Mesenteric fat pad (tissue), 1 donor: ENCODE measurements around the gene KRT76. TPM values are rescaled to one million over a fixed set of nuclear protein-coding genes. Genes with fewer than 3 reads are reported as not detected.
A peak's percentile ranks its signal among the peaks of the same experiment; 100 is the strongest.

Experiments
- DNase-seq: peaks from one replicate; pipeline ENCODE4 v3.0.0-alpha.2; 2020; ENCODE audit warnings: low spot score
- total RNA-seq: library from RNA; stranded (reverse); fragmentation: NEBNext Ultra II Directional; extraction: Animal tissue kit (Norgen Biotek cat#: 25700); gene quantifications from one replicate; pipeline ENCODE4 v1.2.1, GENCODE V29; 2021
- donor health status: DM: yes; HTN: yes; CAD: no.

The KRT76 gene
- total RNA-seq, 1 donor from 2014 or later: not detected

DNA sequence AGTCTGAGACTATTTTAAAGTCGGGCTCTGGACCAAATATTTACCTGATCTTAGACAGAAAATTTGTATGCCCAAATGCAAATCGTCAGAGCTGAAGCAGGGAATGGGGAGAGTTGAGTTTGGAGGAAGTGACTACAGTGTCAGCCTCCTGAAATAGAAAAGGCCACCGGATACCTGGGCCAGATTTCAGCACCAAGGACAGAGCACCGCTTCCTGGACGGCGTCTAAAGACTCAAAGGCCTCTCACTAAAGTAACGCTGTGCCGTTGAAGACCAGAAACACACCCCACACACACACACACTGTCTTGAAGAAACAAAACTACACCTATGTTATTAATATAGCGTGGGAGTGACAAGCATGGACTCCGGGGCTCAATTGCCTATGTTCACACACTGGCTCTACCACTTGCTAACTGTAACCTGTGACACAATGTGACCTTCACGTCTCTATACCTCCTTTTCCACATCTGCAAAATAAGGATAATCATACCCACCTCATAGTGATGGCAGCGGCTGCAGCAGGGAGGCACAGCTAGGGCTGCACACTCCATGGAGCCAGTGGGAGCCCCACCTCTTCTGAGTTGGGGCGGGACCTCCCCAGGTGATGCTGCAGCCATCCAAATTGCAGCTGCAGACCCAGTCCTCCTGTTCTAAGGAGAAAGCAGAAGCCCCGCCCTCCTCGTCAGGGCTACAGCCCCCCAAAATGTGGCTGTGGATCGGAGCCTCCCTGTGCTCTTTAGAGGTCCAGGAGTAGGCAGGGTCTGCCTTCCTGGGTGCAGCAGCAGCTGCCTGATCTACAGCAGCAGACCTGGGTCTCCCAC lies 35.6 kb downstream of the KRT76 start:
- DNase-seq: no peak

DNA sequence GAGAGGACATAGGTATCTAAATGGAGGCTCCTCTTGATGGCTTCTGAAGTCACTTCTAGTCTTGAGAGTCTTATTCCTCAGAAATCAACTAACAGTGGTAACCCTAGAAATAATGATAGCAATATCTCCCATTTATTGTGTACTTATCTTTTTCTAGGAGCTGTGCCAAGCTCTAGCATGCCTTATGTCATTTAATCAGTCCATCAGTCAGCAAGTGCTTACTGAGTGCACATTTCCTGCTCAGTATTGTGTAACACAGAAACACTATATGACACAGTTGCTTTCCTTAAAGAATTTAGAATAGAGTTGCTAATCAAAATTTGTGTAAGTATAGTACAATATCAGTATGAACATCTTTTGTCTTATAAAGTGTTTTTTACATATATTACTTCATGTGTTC lies 36.6 kb downstream of the KRT76 start:
- no peak for DNase-seq

DNA sequence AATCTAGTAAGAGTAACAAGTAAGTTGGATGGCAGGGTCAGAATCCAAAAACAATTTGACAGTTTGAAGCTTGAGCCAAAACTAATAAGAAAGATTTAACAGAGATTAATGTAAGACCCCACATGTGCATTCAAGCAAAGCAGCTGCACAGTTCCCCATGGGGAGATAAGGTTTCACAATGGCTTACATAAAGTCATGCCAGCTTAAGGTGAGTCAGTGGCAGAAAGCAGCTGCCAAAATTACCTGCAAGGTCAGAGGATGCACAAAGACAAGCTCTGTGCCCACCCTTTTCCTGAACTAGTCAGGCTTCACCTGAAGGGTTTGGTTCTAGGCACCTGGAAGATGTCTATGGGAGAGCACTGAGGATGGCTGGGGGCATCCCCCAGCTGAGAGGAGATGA lies 37.2 kb downstream of the KRT76 start:
- DNase-seq: no peak

DNA sequence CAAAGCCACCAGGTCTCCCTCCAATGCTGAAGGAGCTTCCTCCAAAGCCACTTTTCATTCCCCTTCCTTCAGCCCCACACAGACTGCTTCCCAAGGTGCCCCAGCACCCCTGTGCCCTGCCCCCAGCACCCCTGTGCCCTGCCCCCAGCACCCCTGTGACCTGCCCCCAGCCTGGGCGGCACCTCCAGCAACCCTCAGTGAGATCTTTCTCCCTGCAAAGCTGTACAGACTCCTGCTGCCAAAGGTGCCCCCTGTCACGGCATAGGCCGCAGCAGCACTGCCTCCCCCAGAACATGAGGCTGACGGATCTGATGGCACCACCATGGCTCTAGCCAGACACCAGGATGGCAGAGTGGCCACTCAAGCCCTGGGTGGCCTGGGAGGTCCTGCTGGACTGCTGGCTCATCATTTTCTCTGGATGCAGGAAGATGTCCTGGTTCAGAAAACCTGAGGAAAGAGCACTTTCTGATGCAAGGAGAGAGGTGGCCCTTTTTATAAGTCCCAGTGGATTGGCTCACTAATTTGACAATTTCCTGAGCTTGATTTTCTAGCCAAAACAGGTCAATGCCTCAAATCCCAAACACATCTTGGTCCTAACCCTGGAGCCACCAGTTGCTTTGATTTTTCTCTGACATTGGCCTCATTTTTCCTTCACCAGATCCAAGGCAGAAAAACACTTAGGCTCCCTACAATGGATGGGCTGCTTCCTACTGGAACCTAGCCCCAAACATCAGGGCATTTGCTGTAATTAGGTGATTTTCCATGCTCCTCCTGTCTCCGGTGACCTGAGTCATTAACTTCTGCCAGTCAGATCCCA lies 41.1 kb downstream of the KRT76 start:
- DNase-seq: peak; percentile 41

DNA sequence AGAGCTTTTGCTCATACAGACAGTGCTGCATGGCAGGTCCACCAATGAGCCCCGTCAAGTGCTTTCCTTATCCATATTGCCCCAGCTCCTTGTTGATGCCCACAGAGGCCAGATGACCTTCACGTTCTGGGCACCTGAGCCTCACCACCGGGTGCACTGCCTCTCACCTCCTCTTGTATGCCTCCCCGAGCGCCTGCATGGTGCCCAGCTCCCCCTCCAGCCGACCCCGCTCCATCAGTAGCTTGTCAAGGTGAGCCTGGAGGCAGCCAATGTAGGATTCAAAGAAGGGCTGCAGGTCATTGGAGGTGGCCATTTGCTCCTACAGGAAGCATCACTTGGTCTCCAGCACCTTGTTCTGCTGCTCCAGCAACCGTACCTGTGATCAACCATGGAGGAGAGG lies 42.0 kb downstream of the KRT76 start:
- peak; percentile 45 for DNase-seq

DNA sequence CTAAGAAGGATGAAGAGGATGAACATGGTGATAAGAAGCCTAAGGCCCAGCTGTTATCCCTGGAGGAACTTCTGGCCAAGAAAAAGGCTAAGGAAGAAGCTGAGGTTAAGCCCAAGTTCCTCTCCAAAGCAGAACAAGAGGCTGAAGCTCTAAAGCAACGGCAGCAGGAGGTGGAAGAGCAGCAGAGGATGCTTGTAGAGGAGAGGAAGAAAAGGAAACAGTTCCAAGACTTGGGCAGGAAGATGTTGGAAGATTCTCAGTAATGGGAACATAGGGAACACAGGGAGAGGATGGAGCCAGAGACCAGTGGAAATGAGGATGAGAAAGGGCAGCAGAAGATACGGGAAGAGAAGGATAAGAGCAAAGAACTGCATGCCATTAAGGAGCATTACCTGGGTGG lies 46.4 kb downstream of the KRT76 start:
- no peak for DNase-seq

DNA sequence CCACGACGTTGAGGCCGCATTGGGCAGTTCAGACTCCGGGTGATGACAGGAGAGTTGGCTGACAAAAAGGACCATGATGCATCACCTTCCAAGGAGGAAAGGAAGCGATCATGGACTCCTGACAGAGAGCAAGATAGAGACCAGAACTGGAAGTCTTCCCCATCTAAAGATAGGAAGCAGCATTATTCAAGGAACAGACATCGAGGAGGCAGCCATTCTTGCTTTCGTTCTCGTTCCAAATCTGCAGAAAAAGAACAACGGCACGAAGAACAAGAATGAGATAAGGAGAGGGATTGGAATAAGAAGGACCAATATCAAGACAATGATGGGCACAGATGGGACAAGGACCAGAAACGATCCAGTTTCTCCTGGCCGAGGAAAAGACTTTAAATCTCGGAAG lies 46.8 kb downstream of the KRT76 start:
- DNase-seq: no peak

DNA sequence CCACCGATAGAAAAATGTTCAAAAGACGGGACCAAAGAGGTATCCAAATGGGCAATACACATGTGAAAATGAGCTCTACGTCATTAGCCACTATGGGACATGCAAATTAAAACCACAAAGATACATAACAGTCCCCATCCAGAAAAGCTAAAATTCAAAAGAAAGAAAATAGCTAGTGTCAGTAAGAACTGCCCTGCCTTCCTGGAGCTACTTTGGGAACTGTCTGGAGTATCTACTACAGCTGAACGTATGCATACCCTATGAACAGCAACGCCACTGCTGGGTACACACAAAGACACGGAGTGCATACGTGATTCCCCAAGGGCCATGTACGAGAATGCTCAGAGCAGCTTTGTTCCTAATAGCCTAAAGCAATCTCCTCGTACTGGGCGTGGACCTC lies 48.0 kb downstream of the KRT76 start:
- DNase-seq: no peak

DNA sequence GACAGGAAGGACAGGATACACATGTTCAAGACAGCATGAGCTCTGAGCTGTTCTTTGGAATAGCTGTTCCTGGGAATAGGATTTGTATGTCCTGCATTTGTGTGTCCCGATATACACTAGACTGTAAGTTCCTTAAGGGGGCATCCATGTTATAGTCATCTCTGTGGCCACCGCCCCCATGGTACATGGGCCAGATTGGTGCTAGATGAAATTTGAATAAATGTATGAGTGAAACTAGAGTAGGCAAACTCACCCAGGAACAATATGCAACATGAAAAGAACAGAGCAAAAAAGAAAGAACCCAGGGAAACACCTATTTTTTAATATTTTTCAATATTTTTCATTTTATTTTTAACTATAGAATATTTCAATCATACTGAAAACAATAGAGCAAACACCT lies 48.8 kb downstream of the KRT76 start:
- DNase-seq: no peak

DNA sequence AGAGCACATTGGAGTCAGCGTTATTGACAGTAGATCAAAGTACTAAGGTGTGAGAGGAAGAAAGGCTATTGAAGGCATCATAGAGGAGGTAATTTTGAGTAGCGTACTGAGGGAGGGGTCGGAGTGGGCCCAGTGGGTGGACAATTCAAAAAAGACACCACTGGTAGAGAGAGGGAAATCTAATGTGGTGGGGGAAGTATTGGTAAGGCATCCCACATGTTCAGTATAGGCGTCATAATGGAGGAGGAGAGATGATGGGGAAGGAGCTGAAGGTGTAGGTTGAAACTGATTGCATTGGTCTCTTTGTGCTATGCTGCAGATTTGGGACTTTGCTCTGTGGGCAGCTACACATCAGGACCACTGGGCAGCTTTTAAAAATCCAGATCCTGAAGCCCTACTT lies 50.1 kb downstream of the KRT76 start:
- DNase-seq: no peak

DNA sequence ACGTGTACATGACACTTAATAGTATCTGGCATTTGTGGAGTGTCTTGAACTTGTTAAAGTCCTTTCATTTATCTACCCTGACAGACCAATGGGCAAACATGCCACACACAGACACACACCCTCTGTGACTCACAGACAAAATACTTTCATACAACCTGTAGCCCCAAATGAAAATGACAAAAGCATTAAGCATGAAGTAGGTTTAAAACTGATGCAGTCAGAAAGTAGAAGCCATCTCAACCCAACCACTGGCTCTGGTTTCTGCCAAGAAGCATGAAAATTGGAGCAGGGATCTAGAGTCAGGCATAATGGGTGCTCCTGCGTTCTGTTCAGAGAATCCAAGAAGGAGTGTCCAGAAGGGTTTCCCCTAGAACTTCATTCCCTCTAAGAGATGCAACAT lies 50.7 kb downstream of the KRT76 start:
- no peak for DNase-seq

DNA sequence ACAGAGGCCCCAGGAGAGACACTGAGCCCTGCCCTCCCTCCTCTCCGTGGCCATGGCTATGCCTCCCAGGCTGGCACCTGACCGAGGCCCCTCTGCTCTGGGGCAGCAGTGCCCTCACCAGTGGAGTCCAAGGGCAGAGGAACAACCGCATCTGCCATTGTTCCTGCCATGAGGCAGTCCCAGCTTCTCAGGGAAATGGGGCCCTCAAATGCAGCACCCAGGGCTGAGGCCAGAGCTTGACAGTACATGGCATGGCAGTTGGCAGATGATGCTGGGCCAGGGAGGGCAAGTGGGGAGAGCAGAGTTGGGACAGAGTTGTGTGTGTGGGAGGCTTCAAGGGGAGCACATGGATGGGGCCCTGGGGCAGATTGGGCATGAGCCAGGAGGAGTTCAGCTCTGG lies 52.8 kb downstream of the KRT76 start:
- DNase-seq: no peak

DNA sequence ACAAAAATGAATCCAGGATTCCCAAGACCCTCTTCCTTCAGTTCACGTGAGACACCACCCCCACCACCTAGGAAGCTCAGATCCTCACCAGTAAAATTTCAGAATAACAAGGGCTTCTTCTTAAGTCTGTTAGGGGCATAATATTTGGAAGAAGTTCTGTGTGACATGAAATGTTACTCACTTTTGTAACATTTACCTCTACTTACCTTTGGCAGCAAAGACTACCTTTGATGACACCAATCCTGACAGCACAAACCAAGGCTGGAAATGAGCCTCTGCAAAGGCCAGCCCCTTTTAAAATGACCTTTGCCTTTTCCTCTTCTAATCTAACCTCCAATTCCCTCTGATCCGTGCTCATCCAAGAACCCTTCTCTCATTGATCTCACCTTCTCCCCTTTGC lies 54.5 kb downstream of the KRT76 start:
- DNase-seq: no peak

DNA sequence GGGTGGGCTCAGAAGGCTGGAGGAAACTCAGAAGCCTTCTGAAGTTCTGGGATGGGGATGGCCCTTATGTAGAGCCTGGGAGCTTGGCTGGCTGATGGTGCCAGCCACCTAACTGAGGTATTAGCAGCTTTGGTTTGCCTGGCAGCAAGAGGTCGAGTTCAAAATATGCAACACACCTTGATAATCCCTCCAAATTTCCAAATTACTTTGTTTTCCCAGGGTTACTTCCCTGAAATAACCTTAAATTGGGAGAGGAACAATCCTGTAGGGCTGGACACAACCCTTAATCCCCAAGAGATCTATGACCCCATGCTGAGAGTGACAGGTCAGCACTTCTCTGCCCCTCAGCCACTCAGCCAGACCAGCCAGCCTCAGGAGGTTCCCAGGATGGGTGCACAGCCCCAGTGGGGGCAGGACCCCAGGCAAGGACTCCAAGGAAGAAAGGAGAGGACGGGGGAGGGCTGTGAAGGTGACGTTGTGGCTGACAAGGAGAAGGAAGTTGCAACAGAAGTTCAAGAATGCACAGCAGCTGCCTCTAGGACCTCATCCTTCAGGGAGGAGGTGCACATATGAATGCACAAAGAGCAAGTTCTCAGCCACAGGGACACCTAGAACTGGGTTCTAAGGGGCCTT lies 55.2 kb downstream of the KRT76 start:
- DNase-seq: no peak

DNA sequence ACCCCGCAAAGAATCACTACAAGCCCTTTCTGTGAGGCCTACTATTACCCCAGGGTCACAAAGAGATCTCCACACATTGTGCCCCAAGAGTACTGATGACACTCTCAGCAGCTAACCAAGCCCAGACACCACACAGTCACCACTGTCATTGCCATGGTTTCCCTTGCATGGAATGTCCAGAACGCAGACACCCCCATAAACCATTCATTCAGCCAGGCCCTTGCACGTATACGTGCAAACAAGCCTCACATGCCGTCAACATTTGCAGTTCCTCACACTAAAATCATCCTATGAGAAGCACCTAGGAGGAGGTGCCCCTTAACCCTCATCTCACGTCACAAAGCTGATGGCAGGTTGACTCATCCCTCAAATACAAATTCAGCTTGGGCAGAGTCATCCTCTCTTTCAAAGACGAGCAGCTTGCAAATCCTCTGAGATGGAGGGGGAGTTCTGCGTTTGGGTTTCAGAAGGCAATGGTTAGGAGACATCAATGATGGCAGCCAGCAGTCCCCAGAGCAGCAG lies 56.7 kb downstream of the KRT76 start:
- no peak for DNase-seq

Other genes with a start within 250 kb of the KRT76 start
- not detected for gene KRT71, start 224.2 kb downstream of the KRT76 start, total RNA-seq
- not detected for gene KRT74, start 203.5 kb downstream of the KRT76 start, total RNA-seq
- gene KRT72, start 175.9 kb downstream of the KRT76 start, total RNA-seq: not detected
- not detected for gene KRT73, start 158.8 kb downstream of the KRT76 start, total RNA-seq
- not detected for gene KRT2, start 125.1 kb downstream of the KRT76 start, total RNA-seq
- not detected for gene KRT1, start 96.9 kb downstream of the KRT76 start, total RNA-seq
- gene KRT77, start 73.8 kb downstream of the KRT76 start, total RNA-seq: not detected
- not detected for gene KRT3, start 18.8 kb upstream of the KRT76 start, total RNA-seq
- gene KRT4, start 36.8 kb upstream of the KRT76 start, total RNA-seq: not detected
- 2.4 TPM for gene KRT79, start 57.0 kb upstream of the KRT76 start, total RNA-seq
- not detected for gene KRT78, start 71.6 kb upstream of the KRT76 start, total RNA-seq
- 5.7 TPM for gene KRT8, start 127.7 kb upstream of the KRT76 start, total RNA-seq
- gene KRT18, start 171.8 kb upstream of the KRT76 start, total RNA-seq: 4.6 TPM
- 393 TPM for gene EIF4B, start 229.1 kb upstream of the KRT76 start, total RNA-seq